Right cardiac atrium (tissue), 5 donors: ENCODE data around the gene KRTAP4-5. TPM values are rescaled to one million over a fixed set of nuclear protein-coding genes. Genes with fewer than 3 reads are reported as not detected.
A peak's percentile ranks its signal among the peaks of the same experiment; 100 is the strongest.
"Not testable (repeated sequence)": the region's sequence is repeated elsewhere in the genome, so short reads cannot be mapped to it uniquely, and the experiment has no call there.

Experiments used
- ATAC-seq, 2 donors: fragments of 200-7000 bp; cut with Tn5 transposase; one replicate each; pipeline versions ENCODE4 v1.8.0 to v1.9.1; 2020; ENCODE audit warnings: moderate library complexity in 2 of 2, mild to moderate bottlenecking in 1 of 2
- DNase-seq, 3 donors: peaks; one replicate each; pipeline ENCODE4 v3.0.0-alpha.2; 2020
- H3K27ac ChIP-seq: one replicate; pipeline ENCODE4 v1.5.1; 2013; ENCODE audit warnings: mild to moderate bottlenecking, low read length, control low read depth, moderate library complexity
- H3K27me3 ChIP-seq: one replicate; pipeline ENCODE4 v1.6.1; 2013; ENCODE audit not compliant: control insufficient read depth, insufficient read depth
- H3K4me1 ChIP-seq: one replicate; pipeline ENCODE4 v1.6.1; 2013; ENCODE audit warnings: low read length; ENCODE audit not compliant: control insufficient read depth, insufficient read depth
- H3K4me3 ChIP-seq: one replicate; pipeline ENCODE4 v1.5.1; 2013; ENCODE audit warnings: low read length, control low read depth
- H3K9me3 ChIP-seq: one replicate; pipeline ENCODE4 v1.6.1; 2013; ENCODE audit warnings: low read length; ENCODE audit not compliant: control insufficient read depth
- WGBS: extraction: QIAGEN DNeasy Blood & Tissue Kit; methylation state at CpG from one replicate; pipeline ENCODE4 v1.1.7; 2013; 5-methylcytosine and 5-hydroxymethylcytosine counted together
- intact Hi-C, 4 donors: fragments of 100-400 bp; cut with DNase I; formaldehyde crosslinking; loops; one replicate each; pipeline versions ENCODE4 v1.11.0 to v1.14.0; 2022 to 2023
- long read RNA-seq, 4 donors: library from polyadenylated mRNA; unstranded; transcript quantifications; one replicate each; pipeline ENCODE4 v2.0.0, GENCODE V29; 2020 to 2021
- polyA plus RNA-seq: library from polyadenylated mRNA; stranded (reverse); fragments of 200-250 nt; gene quantifications from one replicate; pipeline ENCODE4 v1.2.3, GENCODE V29; 2013
- total RNA-seq, 4 donors: library from RNA; stranded (reverse); fragmentation: NEBNext Ultra II Directional; extraction: Animal tissue kit (Norgen Biotek cat#: 25700); gene quantifications; one replicate each; pipeline ENCODE4 v1.2.1, GENCODE V29; 2021
- donor health status: healthy with polysubstance abuse.
- donor health status: DM: no; HTN: yes; CAD: no.
- donor health status: DM: no; HTN: no; CAD: no.
- donor health status: DM: no; HTN: yes; CAD: no; lungs with severe emphysema.
- donor health status: DM: yes; HTN: yes; CAD: no.

Gene KRTAP4-5
- total RNA-seq (not detected), polyA plus RNA-seq (not detected)
- long read RNA-seq, donor 1, result 0 reads
- long read RNA-seq, donor 2, result 0 reads
- long read RNA-seq, donor 3, result 0 reads
- long read RNA-seq, donor 4, result 0 reads

DNA sequence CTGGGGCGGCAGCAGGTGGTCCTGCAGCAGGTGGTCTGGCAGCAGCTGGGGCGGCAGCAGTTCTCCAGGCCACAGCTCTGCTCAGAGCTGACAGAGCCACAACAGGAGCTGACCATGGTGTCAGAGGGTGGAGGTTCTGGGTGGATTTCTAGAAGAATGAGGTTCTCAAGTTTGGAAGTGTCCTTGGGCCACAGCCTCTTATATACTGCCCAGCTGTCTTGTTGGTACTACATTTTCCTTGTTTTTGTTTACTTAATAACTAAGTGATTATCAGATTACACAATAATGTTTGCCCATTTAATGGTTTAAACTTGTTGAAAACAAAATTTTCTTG, at the start of gene KRTAP4-5:
KRTAP4-5 (minus strand) TSS at position 174 of the 334 bp plus-strand sequence; CDS start at position 116, 58 bp downstream.
- intact Hi-C loops, result no loop called here
- no peaks in the 10 kb centered on the region for H3K4me1 ChIP-seq
- DNase-seq (no peak), ATAC-seq (no peak)
- H3K27me3 ChIP-seq, result no peaks in the 10 kb centered on the region
- no peak within 1 kb of the TSS for H3K4me3 ChIP-seq
- H3K9me3 ChIP-seq, result no peaks in the 10 kb centered on the region
- 51% methylated on average over 2 of the region's 2 CpGs for WGBS
- H3K27ac ChIP-seq, result no peak within 1 kb of the TSS

DNA sequence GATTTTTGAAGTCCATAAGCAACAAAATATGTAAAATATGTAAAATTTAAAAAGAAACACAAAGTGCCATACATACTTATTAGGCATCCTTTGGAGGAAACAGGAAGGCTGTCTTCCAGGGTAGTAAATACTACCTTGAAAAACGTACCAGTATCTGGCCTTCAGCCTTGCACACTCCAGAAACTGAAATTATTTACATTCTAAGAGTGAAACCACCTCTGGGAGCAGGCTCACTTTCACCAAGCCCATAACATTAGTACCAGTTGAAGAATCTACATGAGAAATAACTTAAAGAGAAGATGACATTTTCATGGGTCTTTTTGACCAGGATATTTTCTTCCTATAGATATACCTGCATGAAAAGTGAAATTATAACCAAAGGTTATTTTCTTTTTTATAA, 46.4 kb upstream of the KRTAP4-5 start:
- H3K4me1 ChIP-seq, result no peaks in the 10 kb centered on the region
- no peaks in the 10 kb centered on the region for H3K9me3 ChIP-seq
- H3K4me3 ChIP-seq, result no peak overlapping the region
- ATAC-seq (no peak), DNase-seq (no peak)
- H3K27ac ChIP-seq, result no peak overlapping the region
- no peaks in the 10 kb centered on the region for H3K27me3 ChIP-seq
- intact Hi-C loops, result no loop called here
- 39% methylated on average over 1 of the region's 1 CpG for WGBS

DNA sequence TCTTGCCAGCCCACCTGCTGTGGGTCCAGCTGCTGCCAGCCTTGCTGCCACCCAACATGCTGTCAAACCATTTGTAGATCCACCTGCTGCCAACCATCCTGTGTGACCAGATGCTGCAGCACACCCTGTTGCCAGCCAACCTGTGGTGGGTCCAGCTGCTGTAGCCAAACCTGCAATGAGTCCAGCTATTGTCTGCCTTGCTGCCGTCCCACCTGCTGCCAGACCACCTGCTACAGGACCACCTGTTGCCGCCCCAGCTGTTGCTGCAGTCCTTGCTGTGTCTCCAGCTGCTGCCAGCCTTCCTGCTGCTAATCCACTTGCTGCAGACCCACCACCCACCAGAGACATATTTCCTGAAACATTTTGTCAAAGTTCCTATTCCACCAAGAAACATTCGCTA, 40.7 kb upstream of the KRTAP4-5 start:
- no peak overlapping the region for H3K4me3 ChIP-seq
- no peak for DNase-seq
- H3K27ac ChIP-seq, result no peak overlapping the region
- WGBS, result 86% methylated on average over 3 of the region's 3 CpGs
- H3K4me1 ChIP-seq, result no peaks in the 10 kb centered on the region
- H3K9me3 ChIP-seq, result no peaks in the 10 kb centered on the region
- ATAC-seq, result no peak
- intact Hi-C loops, result no loop called here
- H3K27me3 ChIP-seq, result peaks cover 2% of the 10 kb centered on the region

DNA sequence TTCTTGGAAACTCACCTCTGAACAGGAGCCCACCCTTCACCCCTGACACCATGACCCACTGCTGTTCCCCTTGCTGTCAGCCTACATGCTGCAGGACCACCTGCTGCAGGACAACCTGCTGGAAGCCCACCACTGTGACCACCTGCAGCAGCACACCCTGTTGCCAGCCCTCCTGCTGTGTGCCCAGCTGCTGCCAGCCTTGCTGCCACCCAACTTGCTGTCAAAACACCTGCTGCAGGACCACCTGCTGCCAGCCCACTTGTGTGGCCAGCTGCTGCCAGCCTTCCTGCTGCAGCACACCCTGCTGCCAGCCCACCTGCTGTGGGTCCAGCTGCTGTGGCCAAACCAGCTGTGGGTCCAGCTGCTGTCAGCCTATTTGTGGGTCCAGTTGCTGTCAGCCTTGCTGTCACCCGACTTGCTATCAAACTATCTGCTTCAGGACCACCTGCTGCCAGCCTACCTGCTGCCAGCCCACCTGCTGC, 40.3 kb upstream of the KRTAP4-5 start, which contains the start of gene KRTAP9-1:
KRTAP9-1 (plus strand) TSS at position 51 of the 482 bp plus-strand sequence; CDS start at position 51, 0 bp downstream.
- H3K9me3 ChIP-seq, H3K4me1 ChIP-seq, intact Hi-C loops, H3K27me3 ChIP-seq, DNase-seq, ATAC-seq, H3K27ac ChIP-seq, H3K4me3 ChIP-seq: not testable (repeated sequence)
- WGBS, result 79% methylated on average over 1 of the region's 1 CpG

DNA sequence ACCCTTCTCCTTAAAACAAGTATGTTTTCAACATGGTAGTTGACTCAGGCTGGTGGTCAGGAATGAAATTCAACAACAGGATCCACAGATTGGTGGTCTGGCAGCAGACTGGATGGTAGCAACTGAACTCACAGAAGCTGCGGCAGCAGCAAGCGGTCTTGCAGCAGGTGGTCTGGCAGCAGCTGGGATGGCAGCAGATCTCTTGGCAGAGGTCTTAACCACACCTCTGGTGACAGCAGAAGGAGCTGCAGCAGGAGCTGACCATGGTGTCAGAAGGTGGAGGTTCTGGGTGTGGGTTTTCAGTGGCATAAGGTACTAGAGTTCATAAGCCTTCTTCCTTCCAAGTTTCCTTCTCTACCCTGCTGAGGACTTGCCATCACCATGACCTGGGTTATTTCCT, 37.2 kb upstream of the KRTAP4-5 start:
- 82% methylated on average over 2 of the region's 2 CpGs for WGBS
- no peak overlapping the region for H3K4me3 ChIP-seq
- no peaks in the 10 kb centered on the region for H3K9me3 ChIP-seq
- no peaks in the 10 kb centered on the region for H3K4me1 ChIP-seq
- no peak overlapping the region for H3K27ac ChIP-seq
- no peak for ATAC-seq
- DNase-seq, result no peak
- peaks cover 2% of the 10 kb centered on the region for H3K27me3 ChIP-seq
- intact Hi-C loops, result no loop called here

DNA sequence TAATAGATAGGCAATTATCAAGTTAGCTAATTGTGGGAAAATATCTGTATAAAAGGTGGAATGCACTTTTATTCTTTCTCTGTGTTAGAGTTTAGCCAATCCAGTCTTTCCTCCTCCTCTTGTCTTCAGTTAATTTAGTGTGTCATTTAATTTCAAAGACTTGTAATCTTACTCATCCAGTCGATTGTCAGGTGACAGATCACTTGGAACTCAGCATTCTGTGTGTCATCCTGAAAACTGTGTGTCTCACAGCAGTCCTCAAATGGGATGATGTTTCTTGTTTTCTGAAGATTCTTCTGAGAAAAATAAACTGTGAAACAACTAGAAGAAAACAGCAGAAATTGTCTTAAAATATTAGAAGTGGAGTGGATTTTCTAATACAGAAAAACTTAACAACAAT, 35.4 kb upstream of the KRTAP4-5 start:
- ATAC-seq (no peak), DNase-seq (no peak)
- H3K27me3 ChIP-seq, result peaks cover 2% of the 10 kb centered on the region
- 32% methylated on average over 1 of the region's 1 CpG for WGBS
- H3K9me3 ChIP-seq, result no peaks in the 10 kb centered on the region
- intact Hi-C loops, result no loop called here
- no peak overlapping the region for H3K27ac ChIP-seq
- H3K4me1 ChIP-seq, result no peaks in the 10 kb centered on the region
- H3K4me3 ChIP-seq, result no peak overlapping the region

DNA sequence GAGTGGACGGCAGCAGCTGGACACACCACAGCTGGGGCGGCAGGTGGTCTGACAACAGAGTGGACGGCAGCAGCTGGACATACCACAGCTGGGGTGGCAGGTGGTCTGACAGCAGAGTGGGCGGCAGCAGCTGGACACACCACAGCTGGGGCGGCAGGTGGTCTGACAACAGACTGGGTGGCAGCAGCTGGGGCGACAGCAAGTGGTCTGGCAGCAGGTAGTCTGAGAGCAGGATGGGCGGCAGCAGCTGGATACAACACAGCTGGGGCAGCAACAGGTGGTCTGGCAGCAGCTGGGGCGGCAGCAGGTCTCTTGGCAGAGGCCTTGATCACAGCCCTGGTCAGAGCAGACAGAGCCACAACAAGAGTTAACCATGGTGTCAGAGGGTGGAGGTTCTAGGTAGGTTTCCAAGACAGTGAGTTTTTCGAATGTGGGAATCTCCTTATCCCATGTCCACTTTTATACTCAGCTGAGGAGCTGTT, 34.9 kb upstream of the KRTAP4-5 start, which contains the start of gene KRTAP4-1:
KRTAP4-1 (minus strand) TSS at position 432 of the 482 bp plus-strand sequence; CDS start at position 375, 57 bp downstream.
- Histone ChIP-seq H3K4me1 (no peaks in the 10 kb centered on the region), H3K27ac (no peak within 1 kb of the TSS), H3K27me3 (peaks cover 2% of the 10 kb centered on the region), H3K9me3 (no peaks in the 10 kb centered on the region), H3K4me3 (no peak within 1 kb of the TSS)
- DNase-seq (no peak), ATAC-seq (no peak)
- intact Hi-C loops, result no loop called here
- WGBS, result 49% methylated on average over 9 of the region's 9 CpGs

DNA sequence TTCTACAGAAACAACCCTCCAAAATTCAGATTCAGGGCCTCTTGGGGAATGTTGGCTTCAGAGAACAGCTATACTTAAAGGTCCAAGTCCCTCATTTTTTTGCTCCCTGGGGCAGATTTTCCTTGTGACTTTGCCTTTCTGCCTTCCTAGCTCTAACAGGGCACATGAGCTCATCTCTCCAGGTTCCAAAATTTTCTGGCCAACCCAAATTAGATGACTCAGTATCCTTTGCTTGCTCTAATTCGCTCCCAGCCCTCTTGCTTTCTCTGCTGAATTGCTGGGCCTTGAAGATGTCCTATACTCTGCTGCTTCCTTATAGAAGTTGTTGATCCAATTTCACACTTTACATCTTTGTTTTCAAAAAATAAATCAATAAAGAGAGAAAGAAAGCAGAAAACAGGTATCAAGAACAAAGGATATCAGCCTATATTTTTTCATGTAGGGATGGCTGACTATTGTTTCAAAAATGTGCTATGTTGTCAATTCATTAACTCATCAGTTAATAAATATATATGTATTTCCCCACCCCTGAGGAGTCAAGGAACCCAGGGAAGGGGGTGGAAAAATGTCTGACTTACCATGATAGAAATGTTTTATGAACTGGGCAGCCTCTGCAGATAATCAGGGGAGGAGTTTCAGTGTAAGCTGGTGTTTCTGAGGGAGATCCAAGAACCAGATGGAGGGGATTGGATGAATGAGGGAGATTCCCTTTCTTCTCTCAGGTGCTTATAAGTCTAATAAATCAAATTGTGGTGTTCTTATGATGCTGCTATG, 29.4 kb upstream of the KRTAP4-5 start:
- WGBS, result 82% methylated on average over 1 of the region's 1 CpG

DNA sequence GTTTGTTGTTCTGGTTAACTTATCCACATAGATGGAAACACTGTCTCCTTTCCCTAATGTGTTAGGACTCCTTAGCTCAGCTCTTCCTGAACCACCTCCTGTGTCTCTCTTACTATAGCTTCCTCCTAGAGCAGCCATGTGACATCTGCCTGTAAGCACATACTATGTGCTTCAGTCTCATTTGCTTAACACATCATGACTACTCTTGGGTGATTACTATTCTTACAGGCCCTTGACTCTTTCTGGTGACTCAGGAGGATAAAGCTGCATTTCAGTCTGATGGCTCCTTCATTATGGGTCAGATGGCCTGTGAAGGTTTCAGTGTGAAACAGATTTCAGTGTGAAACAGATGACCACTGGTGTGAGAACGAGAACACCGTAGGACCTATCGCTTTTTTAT, 28.7 kb upstream of the KRTAP4-5 start:
- Histone ChIP-seq H3K9me3 (no peaks in the 10 kb centered on the region), H3K27ac (no peak overlapping the region), H3K27me3 (no peaks in the 10 kb centered on the region), H3K4me3 (no peak overlapping the region), H3K4me1 (no peaks in the 10 kb centered on the region)
- DNase-seq, result no peak
- WGBS, result 88% methylated on average over 3 of the region's 3 CpGs
- intact Hi-C loops, result no loop called here
- no peak for ATAC-seq

More for the DNA sequence above, 29.4 kb upstream of the KRTAP4-5 start:
- Histone ChIP-seq H3K9me3 (no peaks in the 10 kb centered on the region), H3K4me3 (no peak overlapping the region), H3K27ac (no peak overlapping the region), H3K27me3 (no peaks in the 10 kb centered on the region), H3K4me1 (no peaks in the 10 kb centered on the region)
- DNase-seq (no peak), ATAC-seq (no peak)
- intact Hi-C loops, result no loop called here

DNA sequence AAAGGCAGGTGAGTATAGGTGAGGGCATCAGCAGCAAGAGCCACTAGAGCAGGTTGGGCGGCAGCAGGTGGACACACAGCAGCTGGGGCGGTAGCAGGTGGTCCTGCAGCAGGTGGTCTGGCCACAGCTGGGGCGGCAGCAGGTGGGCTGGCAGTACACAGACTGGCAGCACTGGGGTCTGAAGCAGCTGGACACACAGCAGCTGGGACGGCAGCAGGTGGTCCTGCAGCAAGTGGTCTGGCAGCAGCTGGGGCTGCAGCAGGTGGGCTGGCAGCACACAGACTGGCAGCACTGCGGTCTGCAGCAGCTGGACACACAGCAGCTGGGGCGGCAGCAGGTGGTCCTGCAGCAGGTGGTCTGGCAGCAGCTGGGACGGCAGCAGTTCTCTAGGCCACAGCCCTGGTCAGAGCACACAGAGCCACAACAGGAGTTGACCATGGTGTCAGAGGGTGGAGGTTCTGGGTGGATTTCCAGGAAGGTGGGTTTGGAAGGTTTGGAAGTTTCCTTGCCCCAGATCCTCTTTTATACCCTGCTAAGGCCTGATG, 28.2 kb upstream of the KRTAP4-5 start, which contains the start of gene KRTAP4-2:
KRTAP4-2 (minus strand) TSS at position 495 of the 545 bp plus-strand sequence; CDS start at position 438, 57 bp downstream.
- Histone ChIP-seq H3K4me1 (no peaks in the 10 kb centered on the region), H3K4me3 (no peak within 1 kb of the TSS), H3K27ac (no peak within 1 kb of the TSS), H3K9me3 (no peaks in the 10 kb centered on the region), H3K27me3 (no peaks in the 10 kb centered on the region)
- intact Hi-C loops, result no loop called here
- WGBS, result 81% methylated on average over 7 of the region's 7 CpGs
- ATAC-seq (no peak), DNase-seq (peak in 1 of 3 donors; percentile 37)

DNA sequence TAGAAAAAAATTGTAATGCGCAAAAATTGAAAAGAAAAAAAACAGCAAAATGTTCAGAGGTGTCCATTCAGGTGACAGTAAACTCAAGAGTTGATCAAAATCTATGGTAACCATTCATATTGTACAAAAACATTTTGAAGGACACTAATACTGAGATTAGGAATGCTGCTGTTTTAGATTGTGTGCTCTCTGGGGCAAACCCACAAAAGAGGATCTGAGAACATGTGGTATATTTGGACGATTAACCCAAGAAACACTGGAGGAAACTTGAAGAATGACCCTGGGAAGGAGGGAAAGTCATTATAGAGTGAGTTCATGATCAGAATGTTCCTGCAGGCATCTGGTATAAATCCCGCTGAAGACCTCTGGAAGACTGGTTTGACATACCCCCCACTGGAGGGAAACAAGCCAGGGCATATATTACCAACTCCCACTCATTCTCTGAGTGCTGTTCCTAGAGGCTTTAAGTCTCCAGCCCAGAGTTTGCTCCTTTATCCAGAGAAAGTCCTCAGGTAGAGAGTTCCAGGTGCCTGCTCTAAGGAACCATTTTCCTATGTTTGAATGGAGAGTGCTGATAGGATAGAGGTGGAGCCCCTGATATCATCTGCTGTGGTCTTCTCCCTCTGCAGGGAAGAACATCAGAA, 27.2 kb upstream of the KRTAP4-5 start:
- no peaks in the 10 kb centered on the region for H3K4me1 ChIP-seq
- H3K4me3 ChIP-seq, result no peak overlapping the region
- H3K9me3 ChIP-seq, result no peaks in the 10 kb centered on the region
- DNase-seq (no peak), ATAC-seq (no peak)
- intact Hi-C loops, result no loop called here
- 76% methylated on average over 3 of the region's 3 CpGs for WGBS
- H3K27ac ChIP-seq, result no peak overlapping the region
- H3K27me3 ChIP-seq, result no peaks in the 10 kb centered on the region
